AG04450 (cell line): Measurements from ENCODE around the gene SDE2. TPM values are rescaled to one million over a fixed set of nuclear protein-coding genes. Genes with fewer than 3 reads are reported as not detected.

Experiments
- CTCF ChIA-PET: fragments of 300-600, 350-600 bp; formaldehyde crosslinking; extraction: SDS; loops from one replicate; lab custom pipeline; 2022; ENCODE audit warnings: antibody characterized with exemption, inconsistent platforms; lab: Charles Lee
- POLR2A ChIA-PET: fragments of 350-600 bp; formaldehyde crosslinking; extraction: SDS; loops from one replicate; lab custom pipeline; 2021; ENCODE audit warnings: antibody characterized with exemption, inconsistent platforms; lab: Yijun Ruan, JAX
- DNase-seq: peaks from one replicate; pipeline ENCODE4 v3.0.0-alpha.2; 2011; ENCODE audit warnings: low read depth, low spot score
- H3K27ac ChIP-seq: one replicate; pipeline ENCODE4 v1.5.1; 2012; ENCODE audit warnings: low read depth, low read length, control low read depth
- H3K27me3 ChIP-seq: one replicate; pipeline ENCODE4 v1.6.0; 2012; ENCODE audit warnings: low read length; ENCODE audit not compliant: control insufficient read depth, insufficient read depth
- H3K4me3 ChIP-seq: 2 replicates; pipeline ENCODE4 v1.5.1; 2011; ENCODE audit warnings: mild to moderate bottlenecking, low read depth, low read length, control low read depth
- H3K9me3 ChIP-seq: 2 replicates; pipeline ENCODE4 v1.5.1; 2012; ENCODE audit warnings: low read length; ENCODE audit not compliant: control insufficient read depth, insufficient read depth
- CTCF ChIP-seq: IDR thresholded peaks from 2 replicates; pipeline ENCODE4 v1.5.1; 2011; ENCODE audit warnings: low read depth, low read length, control low read depth, inconsistent platforms
- polyA plus RNA-seq: library from polyadenylated mRNA; depleted of rRNA; stranded (reverse); fragments of >200 nt; gene quantifications from 2 replicates; pipeline ENCODE4 v1.2.3, GENCODE V29; 2011

SDE2 gene
- polyA plus RNA-seq, 1 experiment: 15.9 TPM

DNA sequence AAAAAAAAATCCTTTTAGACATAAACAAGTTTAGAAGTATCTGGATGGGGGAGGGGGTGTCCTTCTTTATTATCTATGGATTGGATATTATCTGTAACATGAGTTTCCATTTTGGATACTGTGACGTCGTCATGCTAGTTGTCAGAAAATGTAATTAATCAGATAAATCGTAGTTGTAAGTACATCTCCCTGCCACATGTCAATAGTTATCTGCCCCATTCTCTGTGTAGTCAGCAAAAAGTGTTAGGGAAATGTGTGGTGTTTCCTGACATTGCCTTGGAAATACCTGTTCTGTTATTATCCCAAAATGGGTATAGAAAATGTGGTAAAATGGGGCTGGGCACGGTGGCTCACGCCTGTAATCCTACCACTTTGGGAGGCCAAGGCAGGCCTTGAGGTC, 24.6 kb upstream of the SDE2 start:
- CTCF ChIA-PET: interaction anchor here (1.2 kb wide), 1 partner anchor 41 kb away, joined by 8 read pairs; no protein-coding TSS in a partner anchor
- POLR2A ChIA-PET: no interaction called here

GRCh38 chr1:226021801-226022200, 22.7 kb upstream of the SDE2 start:
- DNase-seq: no peak
- no peak for TF ChIP-seq CTCF
- POLR2A ChIA-PET: interaction anchor here (0.7 kb wide), 1 partner anchor 24 kb away, joined by 3 read pairs; no protein-coding TSS in a partner anchor

More for the DNA sequence above, 24.6 kb upstream of the SDE2 start:
- H3K9me3 ChIP-seq: no peaks in the 10 kb centered on the region
- H3K27me3 ChIP-seq: peaks cover 6% of the 10 kb centered on the region
- no peak overlapping the region for H3K4me3 ChIP-seq
- H3K27ac ChIP-seq: no peak overlapping the region
- no peak for DNase-seq
- TF ChIP-seq CTCF: no peak

DNA sequence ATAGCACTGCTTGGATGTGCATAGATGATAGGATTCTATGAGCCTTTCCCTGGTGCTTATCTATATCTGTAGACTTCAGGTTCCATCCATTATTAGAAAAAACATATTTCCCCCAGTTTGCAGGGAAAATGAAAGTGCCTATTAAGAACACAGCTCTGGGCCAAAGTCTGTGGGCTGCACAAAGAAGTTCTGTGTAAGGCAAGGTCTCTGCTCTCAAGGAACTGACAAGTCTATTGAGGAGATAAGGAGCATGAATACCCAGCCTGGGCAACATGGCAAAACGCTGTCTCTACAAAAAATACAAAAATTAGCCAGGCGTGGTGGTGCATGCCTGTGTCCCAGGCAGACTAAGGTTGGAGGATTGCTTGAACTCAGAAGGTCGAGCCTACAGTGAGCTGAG, 22.3 kb upstream of the SDE2 start:
- H3K27ac ChIP-seq: no peak overlapping the region
- DNase-seq: no peak
- ChIA-PET CTCF (no interaction called here), POLR2A (interaction anchor here (0.7 kb wide), 1 partner anchor 24 kb away, joined by 3 read pairs; no protein-coding TSS in a partner anchor)
- no peak for TF ChIP-seq CTCF
- no peaks in the 10 kb centered on the region for H3K9me3 ChIP-seq
- no peak overlapping the region for H3K4me3 ChIP-seq
- peaks cover 4% of the 10 kb centered on the region for H3K27me3 ChIP-seq

More at GRCh38 chr1:226021801-226022200, 22.7 kb upstream of the SDE2 start:
- CTCF ChIA-PET: no interaction called here
- Histone ChIP-seq H3K27ac (no peak overlapping the region), H3K4me3 (no peak overlapping the region), H3K27me3 (peaks cover 4% of the 10 kb centered on the region), H3K9me3 (no peaks in the 10 kb centered on the region)

DNA sequence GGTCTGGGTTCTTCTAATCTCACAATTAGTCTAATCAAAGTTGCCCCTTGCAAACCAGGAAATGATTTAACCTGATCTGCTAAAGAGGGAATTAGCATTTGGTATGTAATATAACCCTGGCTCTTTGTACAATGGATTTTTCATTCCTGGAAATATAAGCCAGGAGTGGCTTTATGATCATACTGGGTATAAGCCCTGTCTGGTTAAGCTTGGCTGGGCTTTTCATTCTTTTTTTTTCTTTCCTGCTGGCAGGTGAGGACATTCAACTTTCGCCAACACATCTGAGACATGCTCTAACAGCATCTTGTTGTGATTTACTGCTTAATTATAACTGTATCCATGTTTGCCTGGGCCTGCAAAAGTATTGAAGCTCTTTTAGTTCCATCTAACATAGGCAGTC, 20.4 kb upstream of the SDE2 start:
- CTCF ChIA-PET: interaction anchor here (0.7 kb wide), 1 partner anchor 46 kb away, joined by 3 read pairs; no protein-coding TSS in a partner anchor

GRCh38 chr1:226017070-226017469, 17.9 kb upstream of the SDE2 start:
- no peak for DNase-seq
- no peak overlapping the region for H3K4me3 ChIP-seq
- H3K9me3 ChIP-seq: no peaks in the 10 kb centered on the region
- no peak for TF ChIP-seq CTCF
- peaks cover 11% of the 10 kb centered on the region for H3K27me3 ChIP-seq
- CTCF ChIA-PET: no interaction called here
- POLR2A ChIA-PET: no interaction called here
- no peak overlapping the region for H3K27ac ChIP-seq

More for the DNA sequence above, 20.4 kb upstream of the SDE2 start:
- H3K4me3 ChIP-seq: no peak overlapping the region
- no peaks in the 10 kb centered on the region for H3K9me3 ChIP-seq
- DNase-seq: no peak
- H3K27ac ChIP-seq: no peak overlapping the region
- no peak for TF ChIP-seq CTCF
- H3K27me3 ChIP-seq: peaks cover 4% of the 10 kb centered on the region
- POLR2A ChIA-PET: no interaction called here
